SK-N-SH treated with all-trans-retinoic acid at 6 μM for 48 hours (cell line): ENCODE data around the gene NUPR2.
A peak's percentile ranks its signal among the peaks of the same experiment; 100 is the strongest.
"Not testable (repeated sequence)": the region's sequence is repeated elsewhere in the genome, so short reads cannot be mapped to it uniquely, and the experiment has no call there.

Source experiments
- ATAC-seq: fragments of 200-7000 bp; cut with Tn5 transposase; 3 replicates; pipeline ENCODE4 v1.9.1; 2020; ENCODE audit warnings: mild to moderate bottlenecking, moderate library complexity
- BACH2 ChIP-seq: fragments of 250-450 bp; sonication (Bioruptor Pico); IDR thresholded peaks from 2 replicates; pipeline ENCODE4 v1.9.0; 2021; ENCODE audit warnings: mild to moderate bottlenecking, borderline replicate concordance
- CSRNP3 ChIP-seq: fragments of 250-450 bp; sonication (Bioruptor Pico); IDR thresholded peaks from 2 replicates; pipeline ENCODE4 v1.5.1; 2021; ENCODE audit warnings: mild to moderate bottlenecking, moderate library complexity
- ESRRG ChIP-seq: fragments of 250-450 bp; sonication (Bioruptor Pico); IDR thresholded peaks from 2 replicates; pipeline ENCODE4 v1.6.1; 2021; ENCODE audit warnings: mild to moderate bottlenecking
- GLIS3 ChIP-seq: fragments of 250-450 bp; sonication (Bioruptor Pico); IDR thresholded peaks from 2 replicates; pipeline ENCODE4 v1.5.0; 2020; ENCODE audit warnings: mild to moderate bottlenecking, moderate library complexity
- PPARA ChIP-seq: fragments of 250-450 bp; sonication (Bioruptor Pico); IDR thresholded peaks from 2 replicates; pipeline ENCODE4 v1.5.0; 2020; ENCODE audit warnings: mild to moderate bottlenecking, borderline replicate concordance
- RARB ChIP-seq: fragments of 250-450 bp; sonication (Bioruptor Pico); IDR thresholded peaks from 2 replicates; pipeline ENCODE4 v1.8.0; 2021; ENCODE audit warnings: mild to moderate bottlenecking, moderate library complexity
- TCF4 ChIP-seq: fragments of 250-450 bp; sonication (Bioruptor Pico); IDR thresholded peaks from 2 replicates; pipeline ENCODE4 v1.8.0; 2021; ENCODE audit warnings: mild to moderate bottlenecking, moderate library complexity, borderline replicate concordance
- TOX ChIP-seq: fragments of 250-450 bp; sonication (Bioruptor Pico); IDR thresholded peaks from 2 replicates; pipeline ENCODE4 v1.8.0; 2021; ENCODE audit warnings: mild to moderate bottlenecking, moderate library complexity, borderline replicate concordance
- TSHZ2 ChIP-seq: fragments of 250-450 bp; sonication (Bioruptor Pico); IDR thresholded peaks from 2 replicates; pipeline ENCODE4 v1.5.0; 2020; ENCODE audit warnings: mild to moderate bottlenecking, moderate library complexity
- ZC3H10 ChIP-seq: fragments of 250-450 bp; sonication (Bioruptor Pico); IDR thresholded peaks from 2 replicates; pipeline ENCODE4 v1.5.1; 2021; ENCODE audit warnings: mild to moderate bottlenecking, moderate library complexity
- ZFP3 ChIP-seq: fragments of 250-450 bp; sonication (Bioruptor Pico); IDR thresholded peaks from 2 replicates; pipeline ENCODE4 v1.5.0; 2020; ENCODE audit warnings: mild to moderate bottlenecking, moderate library complexity
- ZNF565 ChIP-seq: fragments of 450-650 bp; formaldehyde crosslinking; conservative IDR thresholded peaks from 2 replicates; pipeline ENCODE4 v1.5.0; 2020; ENCODE audit warnings: low read depth, mild to moderate bottlenecking, moderate library complexity
- ZNF70 ChIP-seq: fragments of 450-650 bp; formaldehyde crosslinking; IDR thresholded peaks from 2 replicates; pipeline ENCODE4 v1.5.0; 2020; ENCODE audit warnings: mild to moderate bottlenecking, moderate library complexity
- ZNF8 ChIP-seq: fragments of 450-650 bp; formaldehyde crosslinking; IDR thresholded peaks from 2 replicates; pipeline ENCODE4 v1.5.0; 2020; ENCODE audit warnings: mild to moderate bottlenecking, moderate library complexity
- TF ChIP-seq, protein P1 (sequence below): fragments of 250-450 bp; sonication (Bioruptor Pico); IDR thresholded peaks from 2 replicates; pipeline ENCODE4 v1.8.0; 2021; ENCODE audit warnings: low read depth, mild to moderate bottlenecking, moderate library complexity, borderline replicate concordance
- TF ChIP-seq, protein P2 (sequence below): fragments of 250-450 bp; sonication (Bioruptor Pico); IDR thresholded peaks from 2 replicates; pipeline ENCODE4 v1.5.1; 2020; ENCODE audit warnings: low read depth, mild to moderate bottlenecking, moderate library complexity

NUPR2 gene

DNA sequence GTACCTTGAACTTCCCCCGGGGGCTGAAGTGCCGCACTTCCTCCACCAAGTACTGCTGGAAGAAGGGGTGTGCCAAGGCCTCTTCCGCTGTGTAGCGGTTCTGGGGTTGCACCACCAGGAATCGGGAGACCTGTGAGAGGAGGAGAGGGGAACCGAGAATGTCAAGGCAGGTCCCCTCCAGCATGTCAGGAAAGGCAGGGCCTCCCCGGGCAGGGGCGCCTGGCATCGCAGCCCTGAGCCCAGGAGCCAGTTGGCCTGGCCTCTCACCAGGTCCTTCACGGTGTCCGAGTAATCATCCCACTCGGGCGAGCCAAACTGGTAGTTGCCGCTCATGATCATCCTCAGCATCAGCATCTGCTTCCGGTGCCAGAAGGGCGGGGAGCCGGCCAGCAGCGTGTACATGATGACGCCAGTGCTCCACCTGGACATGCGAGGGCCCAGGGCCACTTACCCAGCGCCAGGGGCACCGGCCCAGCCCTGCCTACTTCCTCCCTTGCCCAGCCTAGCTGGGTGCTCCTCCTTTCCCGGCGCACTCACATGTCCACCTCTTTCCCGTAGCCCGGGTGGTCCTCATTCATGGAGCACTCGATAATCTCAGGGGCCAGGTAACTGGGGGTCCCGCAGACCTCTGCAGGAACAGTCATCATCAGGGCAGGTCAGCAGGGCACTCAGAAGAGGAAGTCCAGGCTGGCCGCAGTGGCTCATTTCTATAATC is 34.4 kb downstream of the NUPR2 start:
- TF ChIP-seq, protein P1, sequence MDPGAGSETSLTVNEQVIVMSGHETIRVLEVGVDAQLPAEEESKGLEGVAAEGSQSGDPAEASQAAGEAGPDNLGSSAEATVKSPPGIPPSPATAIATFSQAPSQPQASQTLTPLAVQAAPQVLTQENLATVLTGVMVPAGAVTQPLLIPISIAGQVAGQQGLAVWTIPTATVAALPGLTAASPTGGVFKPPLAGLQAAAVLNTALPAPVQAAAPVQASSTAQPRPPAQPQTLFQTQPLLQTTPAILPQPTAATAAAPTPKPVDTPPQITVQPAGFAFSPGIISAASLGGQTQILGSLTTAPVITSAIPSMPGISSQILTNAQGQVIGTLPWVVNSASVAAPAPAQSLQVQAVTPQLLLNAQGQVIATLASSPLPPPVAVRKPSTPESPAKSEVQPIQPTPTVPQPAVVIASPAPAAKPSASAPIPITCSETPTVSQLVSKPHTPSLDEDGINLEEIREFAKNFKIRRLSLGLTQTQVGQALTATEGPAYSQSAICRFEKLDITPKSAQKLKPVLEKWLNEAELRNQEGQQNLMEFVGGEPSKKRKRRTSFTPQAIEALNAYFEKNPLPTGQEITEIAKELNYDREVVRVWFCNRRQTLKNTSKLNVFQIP (CRISPR knock-in tag), result no peak
- TF ChIP-seq GLIS3 (CRISPR knock-in tag) (no peak), ESRRG (CRISPR knock-in tag) (no peak), CSRNP3 (CRISPR knock-in tag) (no peak), ZC3H10 (CRISPR knock-in tag) (no peak), TSHZ2 (CRISPR knock-in tag) (no peak), ZFP3 (no peak), ZNF565 (CRISPR knock-in tag) (no peak), RARB (no peak), TOX (CRISPR knock-in tag) (no peak), PPARA (CRISPR knock-in tag) (no peak), ZNF70 (CRISPR knock-in tag) (no peak), BACH2 (CRISPR knock-in tag) (no peak), TCF4 (no peak)
- TF ChIP-seq, protein P2, sequence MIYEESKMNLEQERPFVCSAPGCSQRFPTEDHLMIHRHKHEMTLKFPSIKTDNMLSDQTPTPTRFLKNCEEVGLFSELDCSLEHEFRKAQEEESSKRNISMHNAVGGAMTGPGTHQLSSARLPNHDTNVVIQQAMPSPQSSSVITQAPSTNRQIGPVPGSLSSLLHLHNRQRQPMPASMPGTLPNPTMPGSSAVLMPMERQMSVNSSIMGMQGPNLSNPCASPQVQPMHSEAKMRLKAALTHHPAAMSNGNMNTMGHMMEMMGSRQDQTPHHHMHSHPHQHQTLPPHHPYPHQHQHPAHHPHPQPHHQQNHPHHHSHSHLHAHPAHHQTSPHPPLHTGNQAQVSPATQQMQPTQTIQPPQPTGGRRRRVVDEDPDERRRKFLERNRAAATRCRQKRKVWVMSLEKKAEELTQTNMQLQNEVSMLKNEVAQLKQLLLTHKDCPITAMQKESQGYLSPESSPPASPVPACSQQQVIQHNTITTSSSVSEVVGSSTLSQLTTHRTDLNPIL, result no peak
- TF ChIP-seq, all 23 proteins: peak for 0
- no peak for ATAC-seq

GRCh38 chr7:56080726-56081435 is 35.3 kb downstream of the NUPR2 start:
- ATAC-seq, result not testable (repeated sequence)

- peak; percentile 82 for ATAC-seq
- TF ChIP-seq TSHZ2 (CRISPR knock-in tag), result peak; percentile 75; the same call in 1 of the 2 replicates
- TF ChIP-seq TCF4, result peak; percentile 39; the same call in 1 of the 2 replicates
- no peak for TF ChIP-seq ZNF8 (CRISPR knock-in tag)
- TF ChIP-seq, all 23 proteins: peak for 2
Observed at GRCh38 chr7:56079450-56080185, 36.6 kb downstream of the NUPR2 start.
